CD8-positive, alpha-beta memory T cell (primary cell): ENCODE results near the gene IER3. TPM values are rescaled to one million over a fixed set of nuclear protein-coding genes. Genes with fewer than 3 reads are reported as not detected.

Experiments
- CTCF ChIA-PET: fragments of 350-600 bp; sonication (Branson Sonifier 250); formaldehyde crosslinking; loops from one replicate; lab custom pipeline; 2021; ENCODE audit warnings: antibody characterized with exemption; lab: Charles Lee
- POLR2A ChIA-PET: fragments of 350-600 bp; sonication (Branson Sonifier 250); formaldehyde crosslinking; loops from one replicate; lab custom pipeline; 2021; ENCODE audit warnings: antibody characterized with exemption; lab: Charles Lee
- DNase-seq, 5 donors: peaks; one replicate each; pipeline versions ENCODE4 v3.0.0 to v3.0.0-alpha.2; 2020 to 2022; ENCODE audit warnings: mixed read lengths in 1 of 5
- H3K27ac ChIP-seq: one replicate; pipeline ENCODE4 v1.7.0; 2013; ENCODE audit warnings: low read depth, mild to moderate bottlenecking, low read length, moderate library complexity
- H3K27me3 ChIP-seq: 2 replicates; pipeline ENCODE4 v1.7.0; 2013; ENCODE audit warnings: low read length, mild to moderate bottlenecking; ENCODE audit not compliant: insufficient read depth, poor library complexity, severe bottlenecking
- H3K36me3 ChIP-seq: 2 replicates; pipeline ENCODE4 v1.7.0; 2013; ENCODE audit warnings: mild to moderate bottlenecking, low read length, moderate library complexity; ENCODE audit not compliant: insufficient read depth
- H3K4me1 ChIP-seq: 2 replicates; pipeline ENCODE4 v1.7.0; 2013; ENCODE audit warnings: mild to moderate bottlenecking, low read length, moderate library complexity; ENCODE audit not compliant: insufficient read depth
- H3K4me3 ChIP-seq: 2 replicates; pipeline ENCODE4 v1.7.0; 2013; ENCODE audit warnings: mild to moderate bottlenecking, low read length
- H3K9me3 ChIP-seq: 2 replicates; pipeline ENCODE4 v1.7.0; 2013; ENCODE audit warnings: mild to moderate bottlenecking, low read length
- H3K27ac Mint-ChIP-seq, 8 donors: one replicate each; pipeline ENCODE4 v1.8.0; 2020 to 2021; ENCODE audit warnings: mixed read lengths in 8 of 8, mild to moderate bottlenecking in 6 of 8, inconsistent platforms in 3 of 8, moderate library complexity in 3 of 8
- H3K27me3 Mint-ChIP-seq, 2 donors: one replicate each; pipeline ENCODE4 v1.8.0; 2020 to 2021; ENCODE audit warnings: mixed read lengths in 2 of 2, mild to moderate bottlenecking in 1 of 2, moderate library complexity in 1 of 2
- H3K36me3 Mint-ChIP-seq, 3 donors: one replicate each; pipeline ENCODE4 v1.8.0; 2020 to 2021; ENCODE audit warnings: mixed read lengths in 3 of 3, inconsistent platforms in 1 of 3, mild to moderate bottlenecking in 1 of 3
- H3K4me1 Mint-ChIP-seq, 3 donors: one replicate each; pipeline ENCODE4 v1.8.0; 2020 to 2021; ENCODE audit warnings: mixed read lengths in 3 of 3, inconsistent platforms in 1 of 3, mild to moderate bottlenecking in 1 of 3
- H3K4me3 Mint-ChIP-seq, 7 donors: one replicate each; pipeline ENCODE4 v1.8.0; 2020 to 2021; ENCODE audit warnings: mixed read lengths in 7 of 7, mild to moderate bottlenecking in 6 of 7, moderate library complexity in 4 of 7, inconsistent platforms in 2 of 7
- H3K9me3 Mint-ChIP-seq, 5 donors: one replicate each; pipeline ENCODE4 v1.8.0; 2020 to 2022; ENCODE audit warnings: mixed read lengths in 5 of 5, mild to moderate bottlenecking in 3 of 5, moderate library complexity in 2 of 5, inconsistent platforms in 1 of 5
- polyA plus RNA-seq: library from polyadenylated mRNA; unstranded; fragments of 300-500 nt; fragmentation: Illumina TruSeq; gene quantifications from one replicate; pipeline ENCODE4 v1.2.3, GENCODE V29; 2021
- total RNA-seq, 2 experiments: library from RNA; stranded (reverse); gene quantifications; one replicate each; pipeline ENCODE4 v1.2.3, GENCODE V29; 2021

The IER3 gene
- total and polyA plus RNA-seq, 3 experiments from 2014 or later, result 0.58 to 294 (median 267) TPM

GRCh38 chr6:30732237-30732943, 12.0 kb downstream of the IER3 start:
- DNase-seq, result no peak
- Histone ChIP-seq H3K4me3 (no peak overlapping the region), H3K27me3 (no peaks in the 10 kb centered on the region), H3K4me1 (peaks cover 48% of the 10 kb centered on the region), H3K27ac (no peak overlapping the region), H3K9me3 (no peaks in the 10 kb centered on the region), H3K36me3 (peaks cover 23% of the 10 kb centered on the region)
- H3K9me3 Mint-ChIP-seq, result no peaks in the 10 kb centered on the region
- H3K27ac Mint-ChIP-seq, result peak overlapping the region in 1 of 8 donors; percentile 84
- CTCF ChIA-PET, result interaction anchor here (0.8 to 17.1 kb wide), 11 partner anchors 10 to 279 kb away, joined by 3 to 697 read pairs (median 6); partner anchors contain the start of genes ATAT1 and DHX16
- H3K4me1 Mint-ChIP-seq, result peaks cover 35 to 56% (median 46%) of the 10 kb centered on the region in 3 donors
- peaks cover 4 to 67% (median 14%) of the 10 kb centered on the region in 3 donors for H3K36me3 Mint-ChIP-seq
- H3K27me3 Mint-ChIP-seq, result no peaks in the 10 kb centered on the region
- H3K4me3 Mint-ChIP-seq, result no peak overlapping the region
- POLR2A ChIA-PET, result interaction anchor here (0.6 kb wide), 3 partner anchors 53 to 487 kb away, joined by 3 to 5 read pairs (median 5); no protein-coding TSS in a partner anchor

GRCh38 chr6:30730601-30731435, 13.5 kb downstream of the IER3 start:
- no peaks in the 10 kb centered on the region for H3K27me3 ChIP-seq
- H3K9me3 ChIP-seq, result no peaks in the 10 kb centered on the region
- ChIA-PET CTCF (interaction anchor here (0.6 to 17.1 kb wide), 59 partner anchors 9 to 362 kb away, joined by 3 to 697 read pairs (median 4); partner anchors contain the start of genes ABCF1, ATAT1, C6orf136 and DDR1), POLR2A (interaction anchor here (0.6 to 1.6 kb wide), 12 partner anchors 9 to 249 kb away, joined by 3 to 21 read pairs (median 4); partner anchors contain the start of genes DHX16 and MDC1)
- no peak overlapping the region for H3K27ac ChIP-seq
- peak; percentile 71 to 86 (median 73) for DNase-seq
- no peaks in the 10 kb centered on the region for H3K9me3 Mint-ChIP-seq
- H3K27me3 Mint-ChIP-seq, result no peaks in the 10 kb centered on the region
- peaks cover 23 to 49% (median 32%) of the 10 kb centered on the region in 3 donors for H3K4me1 Mint-ChIP-seq
- peaks cover 24% of the 10 kb centered on the region for H3K36me3 ChIP-seq
- H3K27ac Mint-ChIP-seq, result peak overlapping the region in 7 of 8 donors; percentile 47 to 86 (median 65)
- H3K4me3 ChIP-seq, result no peak overlapping the region
- H3K4me1 ChIP-seq, result peaks cover 33% of the 10 kb centered on the region
- H3K36me3 Mint-ChIP-seq, result peaks cover 0 to 71% (median 13%) of the 10 kb centered on the region in 3 donors
- H3K4me3 Mint-ChIP-seq, result peak overlapping the region in 4 of 7 donors; percentile 23 to 43 (median 34)

GRCh38 chr6:30727920-30728553, 16.3 kb downstream of the IER3 start:
- H3K9me3 ChIP-seq, result no peaks in the 10 kb centered on the region
- Mint-ChIP-seq H3K27ac (peak overlapping the region; percentile 25 to 90 (median 52)), H3K4me1 (peaks cover 37 to 63% (median 44%) of the 10 kb centered on the region in 3 donors), H3K27me3 (no peaks in the 10 kb centered on the region), H3K4me3 (no peak overlapping the region), H3K9me3 (no peaks in the 10 kb centered on the region), H3K36me3 (peaks cover 3 to 82% (median 19%) of the 10 kb centered on the region in 3 donors)
- DNase-seq, result no peak
- H3K27ac ChIP-seq, result no peak overlapping the region
- ChIA-PET CTCF (interaction anchor here (1.0 to 17.1 kb wide), 4 partner anchors 16 to 246 kb away, joined by 3 to 697 read pairs (median 4); partner anchors contain the start of genes DHX16 and IER3), POLR2A (interaction anchor here (0.7 to 0.9 kb wide), 3 partner anchors 85 to 800 kb away, joined by 4 to 5 read pairs (median 5); no protein-coding TSS in a partner anchor)
- peaks cover 48% of the 10 kb centered on the region for H3K36me3 ChIP-seq
- H3K27me3 ChIP-seq, result no peaks in the 10 kb centered on the region
- H3K4me3 ChIP-seq, result no peak overlapping the region
- H3K4me1 ChIP-seq, result peaks cover 32% of the 10 kb centered on the region

GRCh38 chr6:30726506-30727413, 17.6 kb downstream of the IER3 start:
- Histone ChIP-seq H3K4me1 (peaks cover 38% of the 10 kb centered on the region), H3K4me3 (no peak overlapping the region), H3K27ac (no peak overlapping the region), H3K9me3 (no peaks in the 10 kb centered on the region), H3K27me3 (no peaks in the 10 kb centered on the region), H3K36me3 (peaks cover 52% of the 10 kb centered on the region)
- no peaks in the 10 kb centered on the region for H3K9me3 Mint-ChIP-seq
- peaks cover 3 to 80% (median 20%) of the 10 kb centered on the region in 3 donors for H3K36me3 Mint-ChIP-seq
- no peak for DNase-seq
- H3K4me3 Mint-ChIP-seq, result no peak overlapping the region
- H3K27me3 Mint-ChIP-seq, result peaks cover 0 to 5% of the 10 kb centered on the region in 2 donors
- POLR2A ChIA-PET, result interaction anchor here (1.1 kb wide), 3 partner anchors 15 to 47 kb away, joined by 3 read pairs; no protein-coding TSS in a partner anchor
- H3K4me1 Mint-ChIP-seq, result peaks cover 43 to 69% (median 45%) of the 10 kb centered on the region in 3 donors
- peak overlapping the region in 4 of 8 donors; percentile 23 to 90 (median 40) for H3K27ac Mint-ChIP-seq
- CTCF ChIA-PET, result interaction anchor here (1.0 to 17.1 kb wide), 4 partner anchors 18 to 245 kb away, joined by 3 to 697 read pairs (median 4); partner anchors contain the start of genes DHX16 and IER3

GRCh38 chr6:30725713-30726505, 18.4 kb downstream of the IER3 start:
- CTCF ChIA-PET, result interaction anchor here (1.0 to 17.1 kb wide), 2 partner anchors 19 to 48 kb away, joined by 3 to 697 read pairs; partner anchors contain the start of genes DHX16 and IER3

More at GRCh38 chr6:30725713-30726505, 18.4 kb downstream of the IER3 start:
- H3K36me3 ChIP-seq, result peaks cover 52% of the 10 kb centered on the region
- Mint-ChIP-seq H3K4me1 (peaks cover 40 to 65% (median 41%) of the 10 kb centered on the region in 3 donors), H3K27ac (peak overlapping the region; percentile 35 to 98 (median 72)), H3K36me3 (peaks cover 3 to 82% (median 20%) of the 10 kb centered on the region in 3 donors), H3K27me3 (peaks cover 0 to 6% of the 10 kb centered on the region in 2 donors), H3K4me3 (no peak overlapping the region), H3K9me3 (no peaks in the 10 kb centered on the region)
- no peak overlapping the region for H3K4me3 ChIP-seq
- peaks cover 33% of the 10 kb centered on the region for H3K4me1 ChIP-seq
- H3K27me3 ChIP-seq, result no peaks in the 10 kb centered on the region
- POLR2A ChIA-PET, result interaction anchor here (1.1 kb wide), 3 partner anchors 16 to 47 kb away, joined by 3 read pairs; no protein-coding TSS in a partner anchor
- no peaks in the 10 kb centered on the region for H3K9me3 ChIP-seq
- H3K27ac ChIP-seq, result no peak overlapping the region
- no peak for DNase-seq
